ENCODE data around the gene TRIM7. TPM values are rescaled to one million over a fixed set of nuclear protein-coding genes. Genes with fewer than 3 reads are reported as not detected.

Gene TRIM7
- polyA plus RNA-seq, 1 donor from 2014 or later: 2.1 TPM

- no peaks in the 10 kb centered on the region for H3K36me3 ChIP-seq (ENCODE audit: insufficient read depth, low read length)
- peak overlapping the region; percentile 73 for H2AFZ ChIP-seq (ENCODE audit: low read depth, low read length)
- H3K27ac ChIP-seq (ENCODE audit: low read length): peak overlapping the region; percentile 96
- H3F3A ChIP-seq (ENCODE audit: insufficient read depth, low read length, poor library complexity, severe bottlenecking): no peaks in the 10 kb centered on the region
- H3K9me2 ChIP-seq (ENCODE audit: insufficient read depth, low read length): no peaks in the 10 kb centered on the region
- H3K4me2 ChIP-seq (ENCODE audit: low read length): peak overlapping the region; percentile 94
- peak overlapping the region; percentile 96 for H3K9ac ChIP-seq (ENCODE audit: low read length)
- peaks cover 24% of the 10 kb centered on the region for H3K79me2 ChIP-seq (replicated peaks; ENCODE audit: insufficient read depth, low read length)
- no peaks in the 10 kb centered on the region for H3K27me3 ChIP-seq (ENCODE audit: insufficient read depth, low read depth, low read length)
- no peak for TF ChIP-seq EP300 (conservative IDR thresholded peaks at IDR 0.05; ENCODE audit: poor library complexity, severe bottlenecking)
- TF ChIP-seq MXI1 (conservative IDR thresholded peaks at IDR 0.05; ENCODE audit: poor library complexity, severe bottlenecking): no peak
- no peak for TF ChIP-seq SMC3 (conservative IDR thresholded peaks at IDR 0.05; ENCODE audit: poor library complexity)
- TF ChIP-seq CTCF (IDR thresholded peaks at IDR 0.05; ENCODE audit: poor library complexity, severe bottlenecking): no peak
- TF ChIP-seq POLR2AphosphoS5 (IDR thresholded peaks at IDR 0.05): no peak
- no peak for TF ChIP-seq RAD21 (conservative IDR thresholded peaks at IDR 0.05)
- no peak for TF ChIP-seq TAF1 (IDR thresholded peaks at IDR 0.05; ENCODE audit: low read depth)
- no peak for TF ChIP-seq EZH2 (IDR thresholded peaks at IDR 0.05; ENCODE audit: borderline replicate concordance, insufficient read depth, low read length, poor library complexity, severe bottlenecking)
- no peak for TF ChIP-seq REST (IDR thresholded peaks at IDR 0.05; ENCODE audit: borderline replicate concordance)
- H3K9me3 ChIP-seq (ENCODE audit: low read length): no peaks in the 10 kb centered on the region
- H3K4me3 ChIP-seq (ENCODE audit: low read length): peak overlapping the region; percentile 93
- no peaks in the 10 kb centered on the region for H4K20me1 ChIP-seq (ENCODE audit: insufficient read depth)
These were observed 19.6 kb upstream of the TRIM7 start for GRCh38 chr5:181224390-181225229.

- Histone ChIP-seq H3F3A (ENCODE audit: insufficient read depth, low read length, poor library complexity, severe bottlenecking) (no peaks in the 10 kb centered on the region), H3K4me2 (ENCODE audit: low read length) (peak overlapping the region; percentile 94), H3K4me3 (ENCODE audit: low read length) (peak overlapping the region; percentile 93), H3K36me3 (ENCODE audit: insufficient read depth, low read length) (no peaks in the 10 kb centered on the region), H2AFZ (ENCODE audit: low read depth, low read length) (peak overlapping the region; percentile 73), H3K9ac (ENCODE audit: low read length) (peak overlapping the region; percentile 96), H3K9me2 (ENCODE audit: insufficient read depth, low read length) (no peaks in the 10 kb centered on the region), H3K27me3 (ENCODE audit: insufficient read depth, low read depth, low read length) (no peaks in the 10 kb centered on the region), H4K20me1 (ENCODE audit: insufficient read depth) (no peaks in the 10 kb centered on the region), H3K9me3 (ENCODE audit: low read length) (no peaks in the 10 kb centered on the region), H3K27ac (ENCODE audit: low read length) (peak overlapping the region; percentile 96), H3K79me2 (replicated peaks; ENCODE audit: insufficient read depth, low read length) (peaks cover 24% of the 10 kb centered on the region)
- TF ChIP-seq MXI1 (conservative IDR thresholded peaks at IDR 0.05; ENCODE audit: poor library complexity, severe bottlenecking) (peak; percentile 41), EZH2 (IDR thresholded peaks at IDR 0.05; ENCODE audit: borderline replicate concordance, insufficient read depth, low read length, poor library complexity, severe bottlenecking) (no peak)
These were observed 18.9 kb upstream of the TRIM7 start for GRCh38 chr5:181223729-181224389.

Data from neural cell (in vitro differentiated cells).